Progenitor cell of endocrine pancreas (in vitro differentiated cells): ENCODE data around the gene NLRP9. TPM values are rescaled to one million over a fixed set of nuclear protein-coding genes. Genes with fewer than 3 reads are reported as not detected.

Experiments
- DNase-seq: peaks from one replicate; pipeline ENCODE4 v3.0.0; 2021; ENCODE audit warnings: low spot score; ENCODE audit not compliant: unreplicated experiment
- H3K27ac Mint-ChIP-seq: 2 replicates; pipeline ENCODE4 v1.8.0; 2021; ENCODE audit warnings: mild to moderate bottlenecking, moderate library complexity, mixed read lengths
- H3K27me3 Mint-ChIP-seq: 2 replicates; pipeline ENCODE4 v1.8.0; 2021; ENCODE audit warnings: mixed read lengths
- H3K36me3 Mint-ChIP-seq: 2 replicates; pipeline ENCODE4 v1.8.0; 2022; ENCODE audit warnings: mixed read lengths; ENCODE audit not compliant: insufficient read depth
- H3K4me1 Mint-ChIP-seq: 2 replicates; pipeline ENCODE4 v1.8.0; 2021; ENCODE audit warnings: low read depth, mixed read lengths
- H3K4me3 Mint-ChIP-seq: 2 replicates; pipeline ENCODE4 v1.8.0; 2021; ENCODE audit warnings: low read depth, mild to moderate bottlenecking, moderate library complexity, mixed read lengths
- H3K9me3 Mint-ChIP-seq: 2 replicates; pipeline ENCODE4 v1.8.0; 2021; ENCODE audit warnings: low read depth, mixed read lengths
- total RNA-seq: library from RNA; stranded (reverse); gene quantifications from 2 replicates; pipeline ENCODE4 v1.2.1, GENCODE V29; 2021
- TF ChIP-seq, protein P1 (sequence below): fragments of 200-600 bp; sonication (generic); IDR thresholded peaks from one replicate; pipeline ENCODE4 v1.5.0; 2021; ENCODE audit warnings: antibody characterized with exemption, mild to moderate bottlenecking; ENCODE audit not compliant: unreplicated experiment

NLRP9 gene
- total RNA-seq, 1 donor from 2014 or later = not detected

DNA sequence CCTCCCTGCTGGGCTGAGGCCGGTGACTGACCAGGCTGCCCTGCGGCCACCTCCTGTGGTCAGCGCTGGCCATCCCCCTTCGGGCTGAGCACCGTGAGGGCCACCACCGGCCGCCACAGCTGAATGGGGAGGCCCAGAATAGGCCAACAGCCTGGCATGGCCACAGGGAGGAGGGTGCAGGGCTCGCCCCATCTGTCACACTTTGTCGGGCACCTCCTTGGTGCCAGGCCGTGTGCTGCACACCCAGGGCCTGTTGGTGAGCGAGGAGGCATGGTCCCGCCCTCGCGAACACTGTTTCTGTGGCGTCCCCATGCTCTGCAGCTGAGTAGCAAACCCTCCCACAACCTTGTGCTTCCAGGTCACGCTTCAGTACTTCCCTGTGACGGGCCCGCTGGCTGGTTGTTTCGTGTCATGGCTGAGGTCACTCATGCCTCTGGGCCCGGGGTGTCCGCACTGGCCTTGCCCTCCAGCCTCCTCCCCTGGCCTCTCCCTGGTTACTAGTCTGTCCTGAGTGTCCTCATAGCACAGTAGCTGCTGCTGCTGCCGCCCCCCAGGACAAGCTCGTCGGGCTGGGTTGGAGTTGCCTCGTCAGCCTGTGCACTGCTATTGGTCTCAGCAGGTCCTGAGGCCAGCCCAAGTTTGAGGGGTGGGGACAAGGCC lies 48.0 kb downstream of the NLRP9 start:
- no peak for DNase-seq
- Mint-ChIP-seq H3K9me3 (no peaks in the 10 kb centered on the region), H3K36me3 (peaks cover 5% of the 10 kb centered on the region), H3K4me3 (no peak overlapping the region), H3K27me3 (no peaks in the 10 kb centered on the region), H3K27ac (no peak overlapping the region), H3K4me1 (no peaks in the 10 kb centered on the region)
- TF ChIP-seq, protein P1, sequence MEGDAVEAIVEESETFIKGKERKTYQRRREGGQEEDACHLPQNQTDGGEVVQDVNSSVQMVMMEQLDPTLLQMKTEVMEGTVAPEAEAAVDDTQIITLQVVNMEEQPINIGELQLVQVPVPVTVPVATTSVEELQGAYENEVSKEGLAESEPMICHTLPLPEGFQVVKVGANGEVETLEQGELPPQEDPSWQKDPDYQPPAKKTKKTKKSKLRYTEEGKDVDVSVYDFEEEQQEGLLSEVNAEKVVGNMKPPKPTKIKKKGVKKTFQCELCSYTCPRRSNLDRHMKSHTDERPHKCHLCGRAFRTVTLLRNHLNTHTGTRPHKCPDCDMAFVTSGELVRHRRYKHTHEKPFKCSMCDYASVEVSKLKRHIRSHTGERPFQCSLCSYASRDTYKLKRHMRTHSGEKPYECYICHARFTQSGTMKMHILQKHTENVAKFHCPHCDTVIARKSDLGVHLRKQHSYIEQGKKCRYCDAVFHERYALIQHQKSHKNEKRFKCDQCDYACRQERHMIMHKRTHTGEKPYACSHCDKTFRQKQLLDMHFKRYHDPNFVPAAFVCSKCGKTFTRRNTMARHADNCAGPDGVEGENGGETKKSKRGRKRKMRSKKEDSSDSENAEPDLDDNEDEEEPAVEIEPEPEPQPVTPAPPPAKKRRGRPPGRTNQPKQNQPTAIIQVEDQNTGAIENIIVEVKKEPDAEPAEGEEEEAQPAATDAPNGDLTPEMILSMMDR = no peak

DNA sequence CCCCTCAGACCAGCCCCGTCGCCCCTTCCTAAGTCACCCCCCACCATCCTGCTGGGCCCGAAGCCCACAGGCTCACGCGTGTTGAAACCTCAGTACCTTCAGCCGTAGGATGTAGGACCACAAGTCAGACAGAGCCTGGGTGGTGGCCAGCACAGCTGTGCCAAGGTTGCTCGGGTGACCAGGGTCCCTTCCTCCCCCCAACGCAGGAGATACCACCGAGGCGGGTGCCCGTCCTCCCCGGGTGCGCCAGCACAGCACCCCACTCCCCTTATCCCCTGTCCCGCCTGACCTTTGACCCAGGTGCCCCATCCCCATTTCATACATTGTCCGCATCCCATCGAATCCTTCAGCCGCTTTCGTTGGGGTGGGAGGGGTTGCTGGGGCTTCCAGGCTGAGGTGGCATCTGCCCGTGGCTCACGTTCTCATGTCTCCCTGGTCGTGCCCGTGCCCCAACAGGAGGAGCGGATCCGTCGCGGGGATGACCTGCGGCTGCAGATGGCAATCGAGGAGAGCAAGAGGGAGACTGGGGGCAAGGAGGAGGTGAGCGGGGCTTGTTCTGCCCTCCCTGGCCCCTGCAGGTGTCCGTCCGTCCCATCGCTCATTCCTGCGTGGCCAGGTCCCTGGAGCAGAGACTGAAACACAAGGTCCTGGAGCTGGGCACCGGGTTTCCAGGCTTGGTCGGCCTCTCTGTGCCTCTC lies 48.6 kb downstream of the NLRP9 start:
- Mint-ChIP-seq H3K36me3 (peaks cover 5% of the 10 kb centered on the region), H3K27ac (no peak overlapping the region)

GRCh38 chr19:55688422-55689218 lies 49.6 kb downstream of the NLRP9 start:
- peaks cover 6% of the 10 kb centered on the region for H3K36me3 Mint-ChIP-seq
- DNase-seq = no peak
- H3K4me1 Mint-ChIP-seq = peaks cover 5% of the 10 kb centered on the region
- no peaks in the 10 kb centered on the region for H3K9me3 Mint-ChIP-seq
- no peak overlapping the region for H3K27ac Mint-ChIP-seq
- TF ChIP-seq, protein P1 = no peak
- no peaks in the 10 kb centered on the region for H3K27me3 Mint-ChIP-seq
- no peak overlapping the region for H3K4me3 Mint-ChIP-seq

More for the DNA sequence above, 48.6 kb downstream of the NLRP9 start:
- no peak overlapping the region for H3K4me3 Mint-ChIP-seq
- no peaks in the 10 kb centered on the region for H3K27me3 Mint-ChIP-seq
- no peaks in the 10 kb centered on the region for H3K4me1 Mint-ChIP-seq
- no peak for DNase-seq
- TF ChIP-seq, protein P1 = no peak
- H3K9me3 Mint-ChIP-seq = no peaks in the 10 kb centered on the region

DNA sequence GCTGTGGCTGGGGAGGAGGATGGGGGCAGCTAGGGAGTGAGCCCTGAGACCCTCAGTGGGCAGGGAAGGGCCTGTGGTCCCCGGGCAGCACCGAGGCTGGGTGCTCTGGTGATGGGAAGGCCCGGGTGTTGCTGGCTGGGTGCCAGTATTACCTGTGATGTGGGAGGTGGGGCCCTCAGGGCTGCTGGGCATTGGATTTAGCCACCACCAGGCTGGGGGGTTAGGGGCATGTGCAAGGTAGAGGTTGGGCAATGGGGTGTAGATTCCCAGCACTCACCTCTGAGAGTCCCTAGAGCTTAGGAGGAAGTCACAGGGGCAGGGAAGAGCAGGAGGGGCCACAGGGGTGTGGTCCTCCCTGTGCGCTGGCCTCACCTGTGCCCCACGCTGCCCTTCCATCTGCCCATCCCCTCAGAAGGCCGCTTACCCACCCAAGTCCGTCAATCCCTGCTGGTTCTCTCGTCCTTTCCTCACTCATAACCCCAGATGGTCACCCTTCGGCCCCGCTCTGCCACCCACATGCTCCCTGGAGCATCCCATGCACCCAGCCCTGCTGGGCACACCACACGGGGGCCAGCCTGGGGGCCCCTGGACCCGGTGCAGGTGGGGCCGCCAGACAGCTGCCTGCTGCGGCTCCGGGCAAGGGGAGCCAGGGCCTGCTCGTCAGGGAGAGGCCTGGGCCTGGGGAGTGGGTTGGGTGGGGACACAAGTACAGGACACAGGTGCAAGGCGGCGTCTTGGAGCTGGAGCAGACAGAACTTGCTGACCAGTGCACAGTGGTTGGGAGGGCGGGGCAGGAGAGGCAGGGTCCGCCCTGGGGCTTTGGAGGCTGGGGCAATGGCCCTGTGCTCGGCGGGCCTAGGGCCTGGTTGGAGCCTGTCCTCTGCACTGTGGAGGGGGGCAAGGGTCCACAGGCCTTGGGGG lies 50.7 kb downstream of the NLRP9 start:
- H3K36me3 Mint-ChIP-seq = peaks cover 6% of the 10 kb centered on the region
- no peaks in the 10 kb centered on the region for H3K27me3 Mint-ChIP-seq
- H3K9me3 Mint-ChIP-seq = no peaks in the 10 kb centered on the region
- H3K27ac Mint-ChIP-seq = no peak overlapping the region
- H3K4me3 Mint-ChIP-seq = no peak overlapping the region
- TF ChIP-seq, protein P1 = no peak
- no peak for DNase-seq
- H3K4me1 Mint-ChIP-seq = peaks cover 6% of the 10 kb centered on the region
